HG02763 (cell line): ENCODE measurements around the gene MRPS7.
"Not testable (repeated sequence)": the region's sequence is repeated elsewhere in the genome, so short reads cannot be mapped to it uniquely, and the experiment has no call there.

Source experiments
- ATAC-seq: cut with Tn5 transposase; IDR thresholded peaks from one replicate; pipeline ENCODE4 v1.9.1; 2021; ENCODE audit warnings: mild to moderate bottlenecking, moderate library complexity; ENCODE audit not compliant: unreplicated experiment

Gene MRPS7

GRCh38 chr17:75270966-75271232 is 9.2 kb downstream of the MRPS7 start, which contains the start of gene MIF4GD:
Gene MIF4GD, minus strand, starts transcription at chr17:75271231. Its CDS starts 1,036 bp downstream, at chr17:75270195.
- ATAC-seq: peak; percentile 29

GRCh38 chr17:75271233-75271954 is 9.7 kb downstream of the MRPS7 start:
- peak; percentile 74 for ATAC-seq

- ATAC-seq: no peak
Observed at GRCh38 chr17:75271955-75272847, 10.5 kb downstream of the MRPS7 start.

- no peak for ATAC-seq
Observed at GRCh38 chr17:75272848-75273184, 11.1 kb downstream of the MRPS7 start.

GRCh38 chr17:75273977-75274708 is 12.5 kb downstream of the MRPS7 start:
- no peak for ATAC-seq

- no peak for ATAC-seq
Observed at GRCh38 chr17:75277664-75278071, 16.0 kb downstream of the MRPS7 start.

- ATAC-seq: not testable (repeated sequence)
Observed at GRCh38 chr17:75280189-75280588, 18.5 kb downstream of the MRPS7 start.

GRCh38 chr17:75285123-75285522 is 23.4 kb downstream of the MRPS7 start:
- no peak for ATAC-seq

- ATAC-seq: no peak
Observed at GRCh38 chr17:75287221-75287620, 25.5 kb downstream of the MRPS7 start.

GRCh38 chr17:75288359-75288758 is 26.7 kb downstream of the MRPS7 start:
- no peak for ATAC-seq

- peak; percentile 2 for ATAC-seq
Observed at GRCh38 chr17:75288770-75289114, 27.1 kb downstream of the MRPS7 start.

- peak; percentile 88 for ATAC-seq
Observed at GRCh38 chr17:75289115-75289831, 27.6 kb downstream of the MRPS7 start, which contains the start of gene SLC25A19. Gene SLC25A19, minus strand, starts transcription at chr17:75289433. Its CDS starts 2,669 bp downstream, at chr17:75286764.

GRCh38 chr17:75289832-75290337 is 28.2 kb downstream of the MRPS7 start:
- no peak for ATAC-seq

GRCh38 chr17:75292810-75293448 is 31.2 kb downstream of the MRPS7 start:
- not testable (repeated sequence) for ATAC-seq

- ATAC-seq: peak; percentile 70
Observed at GRCh38 chr17:75295201-75296158, 33.8 kb downstream of the MRPS7 start.

GRCh38 chr17:75300280-75300679 is 38.6 kb downstream of the MRPS7 start:
- ATAC-seq: no peak

- ATAC-seq: no peak
Observed at GRCh38 chr17:75301049-75301448, 39.4 kb downstream of the MRPS7 start.

- ATAC-seq: no peak
Observed at GRCh38 chr17:75301502-75302206, 40.0 kb downstream of the MRPS7 start.
